GM21723 (cell line): ENCODE measurements around the gene SARDH.
"Not testable (repeated sequence)": the region's sequence is repeated elsewhere in the genome, so short reads cannot be mapped to it uniquely, and the experiment has no call there.

Source experiments
- ATAC-seq: cut with Tn5 transposase; IDR thresholded peaks from one replicate; pipeline ENCODE4 v1.9.1; 2021; ENCODE audit warnings: mild to moderate bottlenecking, moderate library complexity; ENCODE audit not compliant: unreplicated experiment

SARDH gene

DNA sequence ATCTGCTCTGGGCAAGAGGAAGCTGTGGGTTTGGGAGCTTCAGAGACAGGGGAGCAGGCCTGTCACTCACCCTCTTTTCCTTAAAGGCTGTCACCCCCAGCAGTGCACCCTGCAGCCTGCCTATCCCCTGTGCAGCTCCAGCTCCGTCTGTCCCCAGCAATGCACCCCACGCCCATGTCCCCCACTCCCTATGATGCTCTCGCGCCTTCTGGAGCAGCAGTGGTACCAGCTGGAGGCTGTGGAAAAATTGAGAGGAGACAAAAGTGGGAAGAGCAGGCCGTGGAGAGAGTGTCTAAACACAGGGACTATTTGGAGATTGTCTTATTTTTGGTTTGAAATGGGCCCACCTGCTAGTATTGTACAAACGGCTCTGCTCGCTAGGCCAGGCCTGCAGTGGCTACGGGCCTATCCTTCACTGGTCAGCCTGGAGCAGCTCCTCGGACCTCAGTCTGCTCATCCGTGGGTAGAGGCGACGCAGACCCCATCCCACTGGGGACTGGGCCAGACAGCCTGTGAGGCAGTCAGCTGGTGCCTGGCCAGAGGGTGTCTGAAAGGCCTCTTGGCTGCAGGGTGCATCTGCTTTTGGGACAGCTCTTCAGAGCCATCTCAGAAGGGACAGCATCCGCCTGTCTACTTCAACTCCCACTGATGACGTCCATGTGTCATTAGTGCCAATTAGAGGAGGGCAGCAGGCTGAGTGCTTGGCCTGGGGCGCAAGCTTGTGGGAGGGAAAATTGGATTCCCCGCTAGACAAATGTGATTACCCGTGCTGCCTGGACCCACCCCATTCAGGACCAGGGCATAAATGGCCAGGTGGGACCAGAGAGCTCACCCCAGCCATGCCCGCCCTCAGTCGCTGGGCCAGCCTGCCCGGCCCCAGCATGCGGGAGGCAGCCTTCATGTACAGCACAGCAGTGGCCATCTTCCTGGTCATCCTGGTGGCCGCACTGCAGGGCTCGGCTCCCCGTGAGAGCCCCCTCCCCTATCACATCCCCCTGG lies 102.3 kb downstream of the SARDH start, which contains the start of gene DBH:
TSS of gene DBH (plus strand) at position 831 of the 999 bp plus-strand sequence. CDS start at position 840, 9 bp downstream.
- ATAC-seq = no peak

DNA sequence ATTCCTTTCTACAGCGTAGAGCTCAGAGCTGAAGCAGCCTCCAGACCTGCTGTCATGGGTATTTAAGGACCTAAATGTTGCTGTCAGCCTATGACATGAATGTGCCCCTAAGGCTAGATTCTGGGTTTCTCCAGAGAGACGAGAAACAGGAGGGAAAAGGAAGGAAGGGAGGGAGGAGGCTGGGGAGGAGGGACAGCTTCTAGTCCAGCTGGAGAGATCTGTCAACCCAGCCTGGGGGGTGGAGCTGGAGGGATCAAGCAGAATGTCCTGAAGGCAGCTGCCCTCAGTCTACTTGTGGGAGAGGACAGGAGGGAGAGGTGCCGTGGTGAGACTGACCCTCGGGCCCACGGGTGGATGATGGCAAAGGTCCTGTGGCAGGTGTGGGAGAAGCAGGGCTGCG lies 103.1 kb downstream of the SARDH start:
- no peak for ATAC-seq

- ATAC-seq = no peak
These were observed 104.0 kb downstream of the SARDH start for GRCh38 chr9:133634081-133634691.

DNA sequence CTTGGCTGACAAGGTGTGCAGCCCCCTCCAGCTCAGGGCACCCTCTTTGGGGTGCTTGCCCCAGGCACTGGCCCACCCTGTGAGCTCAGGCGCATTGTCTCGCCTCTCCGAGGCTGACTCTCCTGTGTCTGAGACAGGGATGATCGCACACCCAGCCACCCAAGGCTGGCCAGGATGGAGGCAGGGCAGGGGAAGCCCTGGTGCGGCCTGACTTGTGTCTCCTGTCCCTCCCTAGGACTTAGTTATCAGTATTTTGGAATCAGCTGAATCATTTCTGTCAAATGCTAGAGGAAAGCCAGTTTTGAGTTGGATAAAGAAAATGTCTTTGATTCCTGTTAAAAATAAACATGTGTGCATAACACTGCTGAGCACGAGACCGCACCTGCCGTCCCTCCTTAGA lies 104.5 kb downstream of the SARDH start:
- ATAC-seq = no peak

DNA sequence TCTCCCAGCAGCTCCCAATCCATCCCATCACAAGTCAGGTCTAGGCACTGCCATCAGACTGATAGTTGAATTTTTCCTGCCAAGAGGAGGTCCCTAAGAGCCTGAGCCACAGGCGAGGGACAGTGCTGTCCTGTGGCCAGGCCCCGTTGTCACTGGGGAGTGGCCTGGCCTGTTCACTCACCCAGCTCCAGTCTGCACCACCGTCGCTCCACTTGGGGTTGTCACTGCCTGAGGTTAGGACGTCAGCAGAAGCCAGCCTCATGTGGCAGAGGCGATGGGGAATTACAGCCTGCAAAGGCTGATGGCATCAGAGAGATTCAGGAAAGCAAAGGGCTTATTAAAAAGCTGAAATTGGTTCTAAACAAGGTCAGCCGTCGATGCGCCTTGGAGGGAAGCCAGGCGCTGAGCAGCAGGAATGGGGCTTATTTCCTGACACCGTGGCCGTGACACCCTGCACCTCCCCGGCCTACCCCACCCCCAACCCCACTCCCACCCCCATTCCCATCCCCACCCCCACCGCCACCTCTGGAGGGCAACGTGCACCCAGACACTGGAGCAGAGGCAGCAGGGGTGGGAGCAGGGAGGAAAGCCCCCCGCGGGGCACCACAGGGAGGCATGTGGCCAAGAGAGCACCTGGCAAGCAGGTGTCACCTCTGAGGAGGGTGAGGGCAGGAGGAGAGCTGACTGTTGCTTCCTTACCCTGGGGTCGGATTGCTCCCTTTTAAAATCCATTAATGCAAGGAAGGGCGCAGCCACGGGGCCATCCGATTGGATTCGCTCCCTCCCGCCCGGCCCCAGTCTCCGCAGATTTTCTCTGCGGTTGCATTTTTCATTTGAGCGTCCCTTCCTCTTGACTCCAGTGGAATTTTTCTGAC lies 105.1 kb downstream of the SARDH start:
- no peak for ATAC-seq

GRCh38 chr9:133631111-133631510 lies 107.0 kb downstream of the SARDH start:
- ATAC-seq = no peak

GRCh38 chr9:133629221-133630110 lies 108.7 kb downstream of the SARDH start:
- ATAC-seq = no peak

GRCh38 chr9:133628766-133629165 lies 109.4 kb downstream of the SARDH start:
- no peak for ATAC-seq

GRCh38 chr9:133627341-133627740 lies 110.8 kb downstream of the SARDH start:
- ATAC-seq = no peak

- ATAC-seq = not testable (repeated sequence)
These were observed 112.1 kb downstream of the SARDH start for GRCh38 chr9:133626008-133626407.

DNA sequence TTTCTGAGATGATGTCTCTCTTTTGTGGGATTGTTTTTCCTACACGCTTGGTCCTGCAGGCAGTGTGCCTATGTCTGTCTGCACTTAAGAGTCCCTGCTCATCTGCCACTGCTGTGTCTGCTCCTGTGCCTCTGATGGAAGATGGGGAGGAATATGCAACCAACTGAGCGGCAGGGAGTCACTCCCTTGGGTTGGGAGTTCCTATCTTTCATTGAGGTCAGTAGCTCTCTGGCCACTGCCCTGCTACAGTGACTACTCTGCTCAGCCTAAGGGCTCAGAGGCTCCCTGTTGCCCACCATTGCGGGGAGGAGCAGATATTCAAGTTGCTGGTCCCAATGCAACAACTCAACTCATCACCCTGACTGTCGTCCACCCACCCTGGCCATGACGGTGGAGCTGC lies 115.6 kb downstream of the SARDH start:
- no peak for ATAC-seq

GRCh38 chr9:133621725-133622267 lies 116.4 kb downstream of the SARDH start:
- no peak for ATAC-seq

GRCh38 chr9:133619791-133620190 lies 118.4 kb downstream of the SARDH start:
- ATAC-seq = no peak

DNA sequence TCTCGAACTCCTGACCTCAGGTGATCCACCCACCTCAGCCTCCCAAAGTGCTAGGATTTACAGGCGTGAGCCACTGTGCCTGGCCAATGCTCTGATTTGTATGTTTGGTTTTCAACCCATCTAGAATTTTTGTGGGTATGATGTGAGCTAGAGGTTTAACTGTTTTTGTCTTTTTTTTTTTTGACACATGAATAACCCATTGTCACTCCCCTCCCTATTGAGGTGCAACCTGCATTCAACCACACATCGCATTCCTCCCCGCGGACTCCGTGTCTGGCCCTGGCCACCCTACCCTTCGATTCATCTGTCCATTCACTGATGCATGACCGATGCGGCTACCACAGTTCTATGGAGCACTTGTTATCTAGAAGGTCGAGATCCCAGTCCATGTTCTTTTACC lies 119.4 kb downstream of the SARDH start:
- ATAC-seq = no peak

- ATAC-seq = no peak
These were observed 121.3 kb downstream of the SARDH start for GRCh38 chr9:133616643-133617405.

GRCh38 chr9:133615606-133616188 lies 122.5 kb downstream of the SARDH start:
- no peak for ATAC-seq

- no peak for ATAC-seq
These were observed 123.0 kb downstream of the SARDH start for GRCh38 chr9:133615186-133615585.

GRCh38 chr9:133614678-133615077 lies 123.5 kb downstream of the SARDH start:
- ATAC-seq = no peak

- ATAC-seq = no peak
These were observed 124.1 kb downstream of the SARDH start for GRCh38 chr9:133614056-133614455.
